ENCODE results near the gene FRA10AC1. TPM values are rescaled to one million over a fixed set of nuclear protein-coding genes. Genes with fewer than 3 reads are reported as not detected.

The FRA10AC1 gene
- total and polyA plus RNA-seq, 8 donors: 5.1 to 10.9 (median 8.8) TPM

GRCh38 chr10:93628858-93629257 lies 73.5 kb downstream of the FRA10AC1 start:
- no peak overlapping the region for H3K4me3 ChIP-seq
- intact Hi-C loops (cut with DNase I): no loop called here
- FAIRE-seq (no peak), DNase-seq (no peak), ATAC-seq (no peak)
- H3K9me3 ChIP-seq: no peaks in the 10 kb centered on the region
- 81 to 83% methylated on average over 4 of the region's 4 CpGs for WGBS, 2 donors
- TF ChIP-seq CTCF (IDR thresholded peaks at IDR 0.05): no peak
- H3K4me1 ChIP-seq: no peaks in the 10 kb centered on the region
- no peaks in the 10 kb centered on the region for H3K27me3 ChIP-seq
- H3K36me3 ChIP-seq: no peaks in the 10 kb centered on the region
- no peak overlapping the region for H3K27ac ChIP-seq

GRCh38 chr10:93622942-93623341 lies 79.5 kb downstream of the FRA10AC1 start:
- H3K27ac ChIP-seq: no peak overlapping the region
- H3K27me3 ChIP-seq: no peaks in the 10 kb centered on the region
- intact Hi-C loops (cut with DNase I): no loop called here
- no peak overlapping the region for H3K4me3 ChIP-seq
- FAIRE-seq (no peak), DNase-seq (no peak), ATAC-seq (no peak)
- H3K36me3 ChIP-seq: no peaks in the 10 kb centered on the region
- H3K4me1 ChIP-seq: no peaks in the 10 kb centered on the region
- no peaks in the 10 kb centered on the region for H3K9me3 ChIP-seq
- WGBS, 2 donors: 83 to 97% methylated on average over 1 of the region's 1 CpG
- no peak for TF ChIP-seq CTCF (IDR thresholded peaks at IDR 0.05)

- no peak for TF ChIP-seq CTCF (IDR thresholded peaks at IDR 0.05)
- no peak for ATAC-seq
- WGBS, 2 donors: 57 to 71% methylated on average over 7 of the region's 7 CpGs
Observed at GRCh38 chr10:93620925-93621324, 81.5 kb downstream of the FRA10AC1 start.

More at GRCh38 chr10:93620925-93621324, 81.5 kb downstream of the FRA10AC1 start:
- FAIRE-seq (no peak), DNase-seq (no peak)
- Histone ChIP-seq H3K27me3 (no peaks in the 10 kb centered on the region), H3K27ac (no peak overlapping the region), H3K36me3 (no peaks in the 10 kb centered on the region), H3K9me3 (no peaks in the 10 kb centered on the region), H3K4me1 (no peaks in the 10 kb centered on the region), H3K4me3 (no peak overlapping the region)
- intact Hi-C loops (cut with DNase I): no loop called here

Other genes with a start within 250 kb of the FRA10AC1 start
- 10 to 100 TPM in 5 of 6 donors, 1 to 10 TPM in 1; 6.7 to 38.2 (median 14.2) TPM for gene MYOF, start 220.3 kb downstream of the FRA10AC1 start, total RNA-seq
- 1 to 10 TPM; 4.7 to 5.6 TPM for gene MYOF, start 220.3 kb downstream of the FRA10AC1 start, polyA plus RNA-seq
- under 1 TPM in 5 of 6 donors, not detected in 1; 0.14 to 0.94 (median 0.25) TPM for gene CEP55, start 206.0 kb downstream of the FRA10AC1 start, total RNA-seq
- gene CEP55, start 206.0 kb downstream of the FRA10AC1 start, polyA plus RNA-seq: under 1 TPM; 0.07 to 0.30 TPM
- gene FFAR4, start 135.9 kb downstream of the FRA10AC1 start, total RNA-seq: 1 to 10 TPM in 2 of 6 donors, under 1 TPM in 4; 0.37 to 1.1 (median 0.74) TPM
- gene FFAR4, start 135.9 kb downstream of the FRA10AC1 start, polyA plus RNA-seq: 1 to 10 TPM in 1 of 2 donors, under 1 TPM in 1; 0.57 to 2.4 TPM
- gene RBP4, start 101.4 kb downstream of the FRA10AC1 start, total RNA-seq: 10 to 100 TPM in 4 of 6 donors, 1 to 10 TPM in 2; 7.4 to 29.7 (median 12.8) TPM
- 100 to 1,000 TPM in 1 of 2 donors, 10 to 100 TPM in 1; 31.5 to 186 TPM for gene RBP4, start 101.4 kb downstream of the FRA10AC1 start, polyA plus RNA-seq
- not detected for gene PDE6C, start 90.1 kb downstream of the FRA10AC1 start, total RNA-seq
- gene PDE6C, start 90.1 kb downstream of the FRA10AC1 start, polyA plus RNA-seq: not detected
- gene LGI1, start 55.3 kb upstream of the FRA10AC1 start, total RNA-seq: not detected
- gene LGI1, start 55.3 kb upstream of the FRA10AC1 start, polyA plus RNA-seq: under 1 TPM; 0.19 to 0.99 TPM
- gene SLC35G1, start 191.4 kb upstream of the FRA10AC1 start, total RNA-seq: 10 to 100 TPM in 1 of 6 donors, 1 to 10 TPM in 5; 2.9 to 11.0 (median 5.0) TPM
- gene SLC35G1, start 191.4 kb upstream of the FRA10AC1 start, polyA plus RNA-seq: 1 to 10 TPM; 1.4 to 3.8 TPM